Common myeloid progenitor, CD34-positive (primary cell): Measurements from ENCODE around the gene SMG7.

Experiments used
- CTCF ChIA-PET: fragments of 350-600 bp; sonication (Branson Sonifier 250); formaldehyde crosslinking; loops from one replicate; lab custom pipeline; 2021; ENCODE audit warnings: antibody characterized with exemption; lab: Charles Lee
- POLR2A ChIA-PET: fragments of 350-600 bp; sonication (Branson Sonifier 250); formaldehyde crosslinking; loops from one replicate; lab custom pipeline; 2021; ENCODE audit warnings: antibody characterized with exemption; lab: Charles Lee
- DNase-seq, 3 donors: peaks; one replicate each; pipeline versions ENCODE4 v3.0.0 to v3.0.0-alpha.2; 2013
- H3K27ac ChIP-seq, 2 experiments: 1 replicate in 1 of 2; 2 replicates in 1 of 2; pipeline ENCODE4 v1.7.0; 2013; ENCODE audit warnings: inconsistent platforms in 2 of 2, low read length in 2 of 2, mild to moderate bottlenecking in 2 of 2, low read depth in 1 of 2, moderate library complexity in 1 of 2; ENCODE audit not compliant: severe bottlenecking in 2 of 2, insufficient read depth in 1 of 2, poor library complexity in 1 of 2
- H3K27me3 ChIP-seq, 5 experiments: replicated peaks in 2 of 5; 1 replicate in 3 of 5; 2 replicates in 2 of 5; pipeline versions ENCODE4 v1.6.1 to v1.7.0; 2013; ENCODE audit warnings: low read length in 4 of 5, mild to moderate bottlenecking in 2 of 5, moderate library complexity in 2 of 5, inconsistent platforms in 1 of 5; ENCODE audit not compliant: insufficient read depth in 5 of 5, control insufficient read depth in 4 of 5
- H3K36me3 ChIP-seq, 4 experiments: 1 replicate in 2 of 4; 2 replicates in 2 of 4; pipeline versions ENCODE4 v1.6.1 to v1.7.0; 2013; ENCODE audit warnings: low read length in 3 of 4, control low read depth in 1 of 4, mild to moderate bottlenecking in 1 of 4; ENCODE audit not compliant: control insufficient read depth in 4 of 4, insufficient read depth in 4 of 4
- H3K4me1 ChIP-seq, 4 experiments: 1 replicate in 3 of 4; 2 replicates in 1 of 4; pipeline versions ENCODE4 v1.6.1 to v1.7.1; 2013; ENCODE audit warnings: low read length in 3 of 4, mild to moderate bottlenecking in 3 of 4, control low read depth in 1 of 4, inconsistent platforms in 1 of 4, moderate library complexity in 1 of 4; ENCODE audit not compliant: control insufficient read depth in 4 of 4, insufficient read depth in 4 of 4; ENCODE audit errors: control extremely low read depth in 1 of 4
- H3K4me3 ChIP-seq, 7 experiments: 1 replicate in 4 of 7; 2 replicates in 3 of 7; pipeline versions ENCODE4 v1.5.1 to v1.7.0; 2013; ENCODE audit warnings: mild to moderate bottlenecking in 7 of 7, low read length in 6 of 7, moderate library complexity in 6 of 7, inconsistent platforms in 2 of 7, low read depth in 2 of 7, control low read depth in 1 of 7; ENCODE audit not compliant: insufficient read depth in 4 of 7, control insufficient read depth in 1 of 7; ENCODE audit errors: extremely low read depth in 1 of 7
- H3K9me3 ChIP-seq, 5 experiments: 1 replicate in 4 of 5; 2 replicates in 1 of 5; pipeline versions ENCODE4 v1.6.1 to v1.7.1; 2013; ENCODE audit warnings: low read length in 4 of 5, mild to moderate bottlenecking in 2 of 5, inconsistent platforms in 1 of 5, low read depth in 1 of 5, moderate library complexity in 1 of 5; ENCODE audit not compliant: control insufficient read depth in 4 of 5, insufficient read depth in 2 of 5; ENCODE audit errors: control extremely low read depth in 1 of 5
- WGBS: methylation state at CpG from one replicate; pipeline ENCODE4 v1.1.5; 2013; ENCODE audit not compliant: insufficient coverage; 5-methylcytosine and 5-hydroxymethylcytosine counted together

SMG7 gene

DNA sequence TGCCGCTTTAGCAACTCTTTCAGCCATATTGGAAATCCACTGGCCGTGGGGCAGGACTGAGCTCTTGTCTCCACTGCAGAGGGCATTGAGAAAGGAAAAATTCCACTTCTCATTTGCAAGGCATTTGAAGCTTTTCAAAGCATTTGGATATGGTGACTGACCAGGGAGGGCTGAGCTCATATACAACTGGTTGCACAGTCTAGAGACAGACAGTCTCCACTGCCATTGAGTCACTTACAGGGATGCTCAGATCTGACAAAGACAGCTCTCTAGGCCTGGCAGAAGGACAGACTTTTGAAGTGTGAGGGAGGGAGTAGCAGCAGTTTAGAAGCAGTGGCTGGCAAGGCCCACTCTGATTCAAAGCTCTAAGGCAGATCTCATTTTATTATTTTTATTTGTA, 93.7 kb downstream of the SMG7 start:
- peaks cover 0 to 20% (median 0%) of the 10 kb centered on the region in 4 experiments for H3K36me3 ChIP-seq
- 95% methylated on average over 2 of the region's 2 CpGs for WGBS
- CTCF ChIA-PET, result interaction anchor here (2.1 kb wide), 1 partner anchor 14 kb away, joined by 9 read pairs; no protein-coding TSS in a partner anchor
- H3K9me3 ChIP-seq, result no peaks in the 10 kb centered on the region
- DNase-seq, result no peak
- H3K4me3 ChIP-seq, result no peak overlapping the region
- no peak overlapping the region for H3K27ac ChIP-seq
- H3K4me1 ChIP-seq, result peaks cover 6 to 36% (median 25%) of the 10 kb centered on the region in 4 experiments
- no peaks in the 10 kb centered on the region for H3K27me3 ChIP-seq
- POLR2A ChIA-PET, result no interaction called here

DNA sequence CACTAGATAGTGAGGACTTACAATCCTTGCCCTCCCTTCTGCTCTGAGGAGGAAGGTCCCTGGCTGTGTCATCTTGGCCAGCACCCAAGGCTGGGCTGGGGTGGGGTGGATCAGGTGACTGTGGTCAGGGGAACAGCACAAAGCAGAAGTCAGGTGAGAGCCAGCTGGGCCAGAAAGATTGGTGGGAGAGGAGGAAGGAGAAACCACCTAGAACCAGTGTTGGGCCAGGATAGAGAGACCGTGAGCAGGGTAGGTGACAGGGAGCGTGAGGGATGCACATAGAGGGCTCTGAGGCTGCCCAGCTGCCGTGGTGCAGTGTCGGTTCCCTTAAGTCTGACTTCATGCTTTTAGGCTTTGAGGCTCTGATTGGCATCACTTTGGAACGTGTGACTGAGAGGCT, 95.3 kb downstream of the SMG7 start:
- DNase-seq, result peak; percentile 88 to 98 (median 97)
- Histone ChIP-seq H3K9me3 (no peaks in the 10 kb centered on the region), H3K4me1 (peaks cover 6 to 36% (median 25%) of the 10 kb centered on the region in 4 experiments), H3K27me3 (no peaks in the 10 kb centered on the region), H3K4me3 (peak overlapping the region in 1 of 7 experiments; percentile 8), H3K27ac (no peak overlapping the region), H3K36me3 (peaks cover 0 to 20% (median 0%) of the 10 kb centered on the region in 4 experiments)
- CTCF ChIA-PET, result interaction anchor here (0.6 to 3.1 kb wide), 3 partner anchors 11 to 584 kb away, joined by 3 to 28 read pairs (median 3); no protein-coding TSS in a partner anchor
- POLR2A ChIA-PET, result interaction anchor here (0.6 to 0.7 kb wide), 2 partner anchors 21 to 1637 kb away, joined by 3 to 4 read pairs; no protein-coding TSS in a partner anchor
- 2% methylated on average over 5 of the region's 5 CpGs for WGBS

DNA sequence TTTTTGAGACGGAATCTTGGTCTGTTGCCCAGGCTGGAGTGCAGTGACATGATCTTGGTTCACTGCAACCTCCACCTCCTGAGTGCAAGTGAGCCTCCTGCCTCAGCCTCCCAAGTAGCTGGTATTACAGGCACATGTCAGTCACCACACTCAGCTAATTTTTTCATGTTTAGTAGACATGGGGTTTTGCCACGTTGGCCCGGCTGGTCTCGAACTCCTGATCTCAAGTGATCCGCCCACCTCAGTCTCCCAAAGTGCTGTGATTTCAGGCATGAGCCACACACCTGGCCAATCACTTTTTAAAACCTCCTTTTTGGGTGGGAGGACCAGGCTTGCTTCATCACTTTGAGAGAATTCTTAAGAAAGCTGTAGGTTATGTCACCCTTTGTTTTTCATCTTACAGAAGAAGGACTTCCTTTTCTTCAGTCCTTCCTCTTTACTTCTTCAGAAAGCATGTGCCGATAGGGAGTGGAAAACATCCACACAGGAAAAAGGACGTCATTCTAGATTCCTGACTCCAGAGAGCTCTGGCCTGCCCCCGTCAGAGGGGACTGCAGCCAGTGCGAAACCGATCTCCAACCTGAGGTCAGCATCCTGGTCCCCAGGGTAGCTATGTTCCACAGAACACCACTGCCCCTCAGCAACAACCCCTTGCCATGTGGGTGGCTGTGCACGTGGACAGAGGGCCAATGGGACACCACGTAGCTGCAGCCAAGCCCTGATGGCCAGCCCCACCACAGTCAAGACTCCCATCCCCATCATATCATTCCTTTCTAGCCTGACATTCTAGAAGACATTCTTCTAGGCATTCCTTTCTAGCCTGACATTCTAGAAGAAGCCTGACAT, 96.1 kb downstream of the SMG7 start:
- WGBS, result 61% methylated on average over 11 of the region's 12 CpGs
- Histone ChIP-seq H3K9me3 (no peaks in the 10 kb centered on the region), H3K36me3 (peaks cover 0 to 22% (median 0%) of the 10 kb centered on the region in 4 experiments), H3K4me3 (peak overlapping the region in 1 of 7 experiments; percentile 8), H3K27ac (no peak overlapping the region), H3K27me3 (no peaks in the 10 kb centered on the region), H3K4me1 (peaks cover 6 to 36% (median 25%) of the 10 kb centered on the region in 4 experiments)
- peak in 2 of 3 donors; percentile 26 to 34 for DNase-seq
- CTCF ChIA-PET, result interaction anchor here (0.6 to 3.1 kb wide), 5 partner anchors 8 to 583 kb away, joined by 3 to 28 read pairs (median 3); no protein-coding TSS in a partner anchor
- POLR2A ChIA-PET, result interaction anchor here (0.6 to 0.7 kb wide), 2 partner anchors 21 to 1637 kb away, joined by 3 to 4 read pairs; no protein-coding TSS in a partner anchor

DNA sequence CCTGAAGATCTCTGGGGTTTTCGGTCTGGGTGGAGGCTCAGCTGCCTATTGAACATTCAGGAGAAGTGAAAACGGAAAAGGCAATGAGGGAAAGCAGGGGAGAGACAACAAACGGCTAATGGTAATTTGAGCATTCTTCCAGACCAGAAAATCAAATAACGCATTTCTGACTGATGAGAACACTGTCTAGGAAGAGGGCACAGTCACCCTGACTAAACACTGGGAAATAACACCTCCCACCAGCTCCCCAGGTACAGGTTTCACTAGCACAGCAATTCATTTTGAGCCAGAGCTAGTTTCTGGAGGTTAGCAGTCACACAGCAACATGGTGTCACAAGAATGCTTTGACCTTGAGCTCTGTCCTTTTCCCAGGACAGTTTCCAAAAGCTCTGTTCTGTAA, 96.8 kb downstream of the SMG7 start:
- no peak overlapping the region for H3K4me3 ChIP-seq
- CTCF ChIA-PET, result interaction anchor here (0.6 to 3.1 kb wide), 4 partner anchors 9 to 100 kb away, joined by 3 to 28 read pairs (median 4); no protein-coding TSS in a partner anchor
- no peak overlapping the region for H3K27ac ChIP-seq
- DNase-seq, result no peak
- H3K36me3 ChIP-seq, result peaks cover 0 to 23% (median 0%) of the 10 kb centered on the region in 4 experiments
- H3K27me3 ChIP-seq, result no peaks in the 10 kb centered on the region
- H3K4me1 ChIP-seq, result peaks cover 6 to 36% (median 25%) of the 10 kb centered on the region in 4 experiments
- POLR2A ChIA-PET, result no interaction called here
- WGBS, result 93% methylated on average over 3 of the region's 4 CpGs
- no peaks in the 10 kb centered on the region for H3K9me3 ChIP-seq

DNA sequence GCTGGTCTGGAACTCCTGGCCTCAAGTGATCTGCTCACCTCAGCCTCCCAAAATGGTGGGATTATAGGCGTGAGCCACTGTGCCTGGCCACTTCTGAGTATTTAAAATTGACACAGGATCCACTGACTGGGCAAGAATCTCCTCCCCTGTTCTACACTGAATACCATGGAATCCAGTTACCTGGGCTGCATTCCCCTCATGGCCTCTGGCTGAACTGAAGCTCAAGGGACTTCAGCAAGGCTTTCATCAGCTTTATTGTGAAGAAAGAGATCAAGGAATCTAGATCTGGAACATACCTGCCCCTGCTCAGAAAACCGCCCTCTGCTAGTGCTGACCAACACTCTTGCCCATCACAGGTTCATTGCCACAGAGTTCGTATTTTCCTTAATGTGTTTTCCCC, 97.5 kb downstream of the SMG7 start:
- Histone ChIP-seq H3K36me3 (peaks cover 0 to 25% (median 0%) of the 10 kb centered on the region in 4 experiments), H3K9me3 (no peaks in the 10 kb centered on the region), H3K4me1 (peaks cover 6 to 36% (median 25%) of the 10 kb centered on the region in 4 experiments), H3K4me3 (no peak overlapping the region), H3K27ac (no peak overlapping the region), H3K27me3 (no peaks in the 10 kb centered on the region)
- WGBS, result 100% methylated on average over 3 of the region's 3 CpGs
- CTCF ChIA-PET, result interaction anchor here (1.0 to 3.1 kb wide), 3 partner anchors 9 to 25 kb away, joined by 3 to 28 read pairs (median 4); no protein-coding TSS in a partner anchor
- POLR2A ChIA-PET, result no interaction called here
- DNase-seq, result no peak

DNA sequence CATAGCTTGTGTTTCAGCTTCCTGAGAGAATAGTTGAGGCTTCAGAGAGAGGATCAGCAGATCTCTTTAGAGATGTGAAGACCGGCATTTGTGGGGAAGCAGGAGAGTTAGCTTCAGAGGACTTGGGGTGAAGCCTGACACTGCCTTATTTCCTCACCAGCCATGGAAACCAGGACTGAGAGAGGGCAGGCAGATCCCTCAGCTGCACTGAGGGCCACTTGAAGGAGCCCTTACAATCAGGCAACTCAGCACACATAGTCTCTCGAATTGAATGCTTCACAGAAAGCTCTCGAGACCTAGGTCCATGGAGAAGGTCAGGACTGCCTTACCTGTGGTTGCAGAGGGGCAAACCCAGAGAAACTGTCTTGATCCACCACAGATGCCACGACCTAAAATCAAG, 98.2 kb downstream of the SMG7 start:
- ChIA-PET POLR2A (no interaction called here), CTCF (interaction anchor here (2.1 kb wide), 1 partner anchor 10 kb away, joined by 7 read pairs; no protein-coding TSS in a partner anchor)
- H3K4me3 ChIP-seq, result no peak overlapping the region
- WGBS, result 89% methylated on average over 3 of the region's 4 CpGs
- peaks cover 6 to 31% (median 23%) of the 10 kb centered on the region in 4 experiments for H3K4me1 ChIP-seq
- DNase-seq, result no peak
- H3K27ac ChIP-seq, result no peak overlapping the region
- no peaks in the 10 kb centered on the region for H3K27me3 ChIP-seq
- peaks cover 0 to 25% (median 0%) of the 10 kb centered on the region in 4 experiments for H3K36me3 ChIP-seq
- no peaks in the 10 kb centered on the region for H3K9me3 ChIP-seq
